ENCODE results near the gene RBMS3. TPM values are rescaled to one million over a fixed set of nuclear protein-coding genes. Genes with fewer than 3 reads are reported as not detected.

RBMS3 gene
- polyA plus RNA-seq, 4 donors, result 13.0 to 43.1 (median 15.7) TPM

DNA sequence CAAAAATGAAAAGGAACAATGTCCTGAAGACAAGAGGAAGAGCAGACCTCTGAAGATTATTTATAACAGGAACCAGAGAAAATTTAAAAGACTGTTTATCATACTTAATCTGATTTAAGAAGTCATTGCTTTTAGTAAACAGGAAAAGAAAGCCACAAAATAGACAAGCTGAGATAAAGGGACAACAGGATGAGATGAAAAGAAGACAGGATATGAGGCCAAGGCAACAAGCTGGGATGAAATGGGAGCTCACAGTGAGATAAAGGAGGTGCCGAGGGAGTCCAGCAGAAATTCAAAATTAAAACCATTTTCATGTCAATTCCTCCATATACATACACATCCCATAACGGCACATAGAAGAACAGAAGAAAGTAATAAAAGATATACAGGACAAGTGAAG lies 277.0 kb downstream of the RBMS3 start:
- DNase-seq (ENCODE audit: low read depth in 4 of 4, low spot score in 3 of 4), result no peak

DNA sequence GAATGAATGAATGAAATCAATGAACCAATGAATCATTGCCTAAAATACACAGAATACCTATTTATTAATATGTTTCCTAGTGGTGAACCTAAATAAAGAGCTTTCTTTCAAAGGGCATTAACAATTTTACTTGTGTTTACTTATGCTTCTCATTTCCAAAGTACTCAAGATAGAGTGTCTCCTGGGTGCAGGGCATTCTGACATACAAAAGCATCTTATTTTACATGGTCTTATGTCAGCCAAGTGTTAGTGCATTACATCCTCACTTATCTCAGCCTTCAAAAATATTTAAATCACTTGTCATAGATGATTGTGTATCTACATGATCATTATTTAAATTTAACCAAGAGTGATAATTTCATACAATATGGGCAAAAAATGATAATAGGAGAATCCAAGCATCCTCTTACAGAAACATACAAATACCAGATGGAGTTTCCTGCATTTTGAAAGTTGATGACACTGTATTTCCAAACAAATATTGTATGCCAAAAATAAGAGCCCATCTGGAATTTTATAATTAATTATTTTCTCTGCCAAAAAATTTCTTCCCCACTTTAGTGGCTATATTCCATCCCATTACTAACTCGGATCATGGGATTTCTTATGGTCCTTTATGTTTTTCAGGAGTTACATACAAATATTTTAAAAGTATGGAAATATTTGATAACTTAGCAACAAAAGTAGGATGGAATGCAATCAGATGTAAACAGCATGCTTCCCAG lies 279.0 kb downstream of the RBMS3 start:
- DNase-seq (ENCODE audit: low read depth in 4 of 4, low spot score in 3 of 4), result no peak

DNA sequence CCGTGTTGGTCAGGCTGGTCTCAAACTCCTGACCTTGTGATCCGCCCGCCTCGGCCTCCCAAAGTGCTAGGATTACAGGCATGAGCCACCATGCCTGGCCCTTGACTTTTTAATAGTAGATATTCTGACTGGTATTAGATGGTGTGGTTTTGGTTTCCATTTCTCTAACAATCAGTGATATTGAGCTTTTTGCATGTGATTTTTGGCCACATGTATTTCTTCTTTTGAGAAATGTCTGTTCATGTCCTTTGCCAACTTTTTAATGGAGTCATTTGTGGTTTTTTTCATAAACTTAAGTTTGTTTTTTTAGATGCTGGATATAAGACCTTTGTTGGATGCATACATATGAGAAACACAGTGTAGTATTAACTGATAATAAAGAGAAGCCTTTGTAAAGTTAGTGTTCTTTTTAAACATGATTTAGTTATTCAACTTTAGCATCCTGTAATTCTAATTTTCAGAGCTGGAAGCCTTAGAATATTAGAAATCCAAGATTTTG lies 280.8 kb downstream of the RBMS3 start:
- no peak for DNase-seq (ENCODE audit: low read depth in 4 of 4, low spot score in 3 of 4)

DNA sequence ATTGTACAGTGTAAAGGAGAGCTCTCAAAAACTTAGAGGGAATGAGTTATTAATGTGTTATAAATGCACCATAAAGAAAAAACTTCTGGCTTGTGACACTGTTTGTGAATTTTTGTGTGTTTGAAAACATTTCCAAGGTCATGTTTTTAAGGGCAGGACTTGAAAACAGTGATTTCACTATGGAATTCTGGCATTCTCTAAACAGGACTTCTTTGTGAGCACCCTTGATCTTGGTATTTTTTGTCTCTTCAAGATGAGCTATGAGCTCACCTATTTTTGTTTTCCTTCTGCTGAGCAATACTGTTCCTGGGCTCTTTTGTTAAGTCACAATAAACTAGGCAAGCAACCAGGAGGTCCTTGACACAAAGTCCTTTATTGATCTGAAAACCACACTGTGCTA lies 284.4 kb downstream of the RBMS3 start:
- DNase-seq (ENCODE audit: low read depth in 4 of 4, low spot score in 3 of 4), result no peak

DNA sequence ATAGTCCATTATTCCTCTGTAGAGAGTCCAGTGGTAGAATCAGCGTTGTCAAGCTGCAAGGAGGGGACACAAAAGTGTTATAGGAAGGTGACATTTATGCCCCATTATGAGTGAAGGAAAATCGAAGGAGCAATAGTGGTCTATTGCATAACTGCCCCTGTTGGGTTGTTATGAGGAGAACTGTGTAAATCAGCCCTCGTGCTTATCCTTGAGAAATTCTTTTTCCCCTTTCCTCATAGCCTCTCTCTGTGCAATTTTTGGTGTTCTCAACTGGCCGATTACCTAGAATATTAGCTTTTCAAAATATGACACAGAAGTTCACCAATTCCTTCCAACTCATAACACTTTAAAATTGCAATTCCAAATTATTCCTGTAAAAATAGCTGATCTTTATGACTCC lies 286.6 kb downstream of the RBMS3 start:
- no peak for DNase-seq (ENCODE audit: low read depth in 4 of 4, low spot score in 3 of 4)

DNA sequence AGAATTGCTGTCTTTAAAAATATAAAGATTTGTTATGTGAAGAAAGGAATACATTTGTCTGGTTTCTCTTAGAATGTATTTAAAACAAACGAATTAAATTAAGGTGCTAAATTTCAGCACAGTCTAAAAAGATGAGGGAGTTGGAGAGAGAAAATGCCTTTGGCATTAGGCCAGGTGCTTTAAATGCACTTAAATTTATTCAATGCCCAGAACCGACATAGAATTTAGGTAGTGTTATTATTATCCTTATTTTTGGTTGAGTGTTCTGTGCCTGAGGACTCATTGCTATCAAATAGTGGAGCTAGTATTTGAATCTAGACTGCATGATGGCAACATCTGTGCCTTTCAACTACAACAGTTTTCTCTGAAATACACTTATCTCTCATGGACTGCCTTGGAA lies 287.5 kb downstream of the RBMS3 start:
- no peak for DNase-seq (ENCODE audit: low read depth in 4 of 4, low spot score in 3 of 4)

DNA sequence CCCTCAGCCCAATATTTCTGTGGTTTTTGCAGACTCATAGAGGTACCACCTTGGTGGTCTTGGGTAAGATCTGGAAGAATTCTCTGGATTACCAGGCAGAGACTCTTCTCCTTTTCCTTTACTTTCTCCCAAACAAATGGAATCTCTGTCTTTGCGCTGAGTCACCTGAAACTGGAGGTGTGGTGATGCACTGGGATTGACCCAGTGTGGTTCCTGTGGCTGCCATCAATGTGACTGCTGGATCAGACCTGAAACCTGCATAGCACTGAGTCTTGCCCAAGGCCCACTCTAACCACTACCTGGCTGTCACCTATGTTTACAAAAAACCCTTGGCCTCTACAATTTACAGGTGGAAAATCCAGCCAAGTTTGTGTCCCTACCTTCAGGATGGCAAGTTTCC lies 295.3 kb downstream of the RBMS3 start:
- DNase-seq (ENCODE audit: low read depth in 4 of 4, low spot score in 3 of 4), result no peak

DNA sequence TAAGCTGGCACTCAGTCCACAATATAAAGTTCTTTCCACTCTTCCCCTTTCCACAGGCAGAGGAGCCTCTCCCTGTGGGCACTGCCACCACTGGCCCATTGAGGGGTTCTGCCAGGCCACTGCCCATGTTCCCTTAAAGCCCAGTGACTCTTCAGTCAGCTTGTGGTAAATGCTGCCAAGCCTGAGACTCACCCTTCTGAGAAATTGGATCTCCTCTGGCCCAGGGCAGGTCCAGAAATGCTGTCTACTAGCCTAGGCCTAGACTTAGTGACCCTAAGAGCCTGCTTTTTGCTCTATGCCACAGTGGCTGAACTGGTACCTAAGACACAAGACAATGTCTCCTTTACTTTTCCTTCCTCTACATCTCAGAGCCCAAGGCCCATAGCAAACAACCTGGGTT lies 295.8 kb downstream of the RBMS3 start:
- DNase-seq (ENCODE audit: low read depth in 4 of 4, low spot score in 3 of 4), result no peak

DNA sequence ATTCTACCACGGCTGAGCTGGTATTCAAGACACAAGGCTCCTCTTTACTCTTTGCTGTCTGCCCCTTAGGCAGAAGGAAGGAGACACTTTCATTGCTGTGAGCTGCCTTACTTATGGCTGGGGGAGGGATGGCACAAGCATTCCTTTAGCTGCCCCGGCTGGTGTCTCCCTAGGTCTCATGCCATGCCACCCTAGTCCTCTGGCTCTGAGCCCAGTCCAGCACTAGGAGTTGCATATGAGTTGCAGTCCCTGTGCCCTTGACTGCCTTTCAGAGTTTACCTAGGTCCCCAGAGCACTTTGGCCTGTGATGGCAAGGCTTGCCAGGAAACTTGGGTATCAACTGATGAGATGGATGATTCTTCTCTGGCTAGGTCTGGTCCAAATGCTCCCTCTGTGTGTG lies 296.4 kb downstream of the RBMS3 start:
- DNase-seq (ENCODE audit: low read depth in 4 of 4, low spot score in 3 of 4), result no peak

DNA sequence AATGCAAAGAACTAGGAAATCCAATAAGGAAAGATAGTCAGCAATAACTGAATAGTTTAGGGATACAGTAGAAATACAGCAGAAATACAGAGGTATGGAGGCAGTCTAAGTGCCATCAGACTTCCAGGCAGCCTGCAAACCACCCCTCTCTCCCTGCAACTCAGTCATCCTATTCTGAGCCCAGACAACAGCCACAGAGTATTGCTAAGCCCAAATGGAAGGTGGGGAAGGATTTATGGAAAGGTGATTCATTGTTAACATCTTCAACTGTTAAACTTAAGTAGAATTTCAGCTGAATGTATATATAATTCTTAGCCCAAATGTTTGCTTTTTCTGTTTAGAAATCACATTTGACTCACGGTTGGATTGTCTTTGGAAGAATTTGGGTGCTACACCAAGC lies 300.4 kb downstream of the RBMS3 start:
- DNase-seq (ENCODE audit: low read depth in 4 of 4, low spot score in 3 of 4), result no peak

DNA sequence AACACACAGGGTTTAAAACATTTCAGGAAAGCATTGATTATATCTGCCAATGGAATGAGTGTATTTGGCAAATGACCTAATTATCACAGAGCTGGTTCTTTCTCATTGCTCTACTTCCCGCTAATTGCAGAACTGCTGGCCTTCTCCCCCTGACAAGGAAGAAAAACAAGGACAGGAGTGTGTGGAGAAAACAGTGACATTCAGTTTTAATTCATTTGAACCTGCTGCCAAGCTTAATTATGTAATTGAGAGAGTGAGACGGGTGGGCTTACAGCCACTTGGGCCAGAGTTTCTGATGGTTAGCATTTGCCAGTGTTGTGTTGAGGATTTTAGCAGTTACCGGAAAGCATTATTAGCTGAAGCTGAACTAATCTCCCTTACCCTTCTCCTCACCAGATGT lies 301.4 kb downstream of the RBMS3 start:
- no peak for DNase-seq (ENCODE audit: low read depth in 4 of 4, low spot score in 3 of 4)

DNA sequence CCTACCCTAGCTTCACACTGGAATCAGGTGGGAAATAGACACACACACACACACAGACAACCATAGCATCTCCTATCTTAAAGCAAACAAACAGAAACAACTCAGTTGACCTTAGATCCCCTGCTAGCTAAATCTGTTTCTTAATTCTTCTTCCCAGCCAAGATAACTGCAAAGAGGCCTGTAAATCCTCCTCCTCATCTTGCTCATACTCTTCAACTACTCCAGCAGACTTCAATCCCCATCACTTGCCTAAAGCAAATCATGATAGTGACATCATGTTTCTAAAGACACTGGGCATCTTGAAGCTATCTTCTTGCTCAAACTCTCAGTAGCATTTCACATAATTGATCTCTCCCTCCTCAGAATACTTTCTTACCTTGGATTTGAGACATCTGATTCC lies 303.0 kb downstream of the RBMS3 start:
- DNase-seq (ENCODE audit: low read depth in 4 of 4, low spot score in 3 of 4), result no peak

DNA sequence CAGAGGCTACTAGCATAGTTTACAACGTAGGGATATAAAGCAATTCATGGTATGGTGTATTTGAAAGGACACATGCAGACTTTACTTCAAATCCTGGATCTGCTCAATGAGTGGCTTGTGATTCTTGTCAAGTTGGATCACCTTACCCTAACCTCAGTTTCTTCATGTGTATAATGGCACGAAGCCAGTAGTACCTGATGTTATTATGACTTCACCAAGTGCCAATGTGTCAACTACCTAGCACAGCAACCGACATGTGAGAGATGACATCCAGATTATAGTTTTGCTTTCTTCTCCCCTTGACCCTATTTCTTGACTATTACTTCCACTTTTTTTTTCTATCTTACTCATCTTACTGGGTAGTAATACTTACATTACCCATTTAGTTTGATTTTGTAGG lies 304.5 kb downstream of the RBMS3 start:
- no peak for DNase-seq (ENCODE audit: low read depth in 4 of 4, low spot score in 3 of 4)

DNA sequence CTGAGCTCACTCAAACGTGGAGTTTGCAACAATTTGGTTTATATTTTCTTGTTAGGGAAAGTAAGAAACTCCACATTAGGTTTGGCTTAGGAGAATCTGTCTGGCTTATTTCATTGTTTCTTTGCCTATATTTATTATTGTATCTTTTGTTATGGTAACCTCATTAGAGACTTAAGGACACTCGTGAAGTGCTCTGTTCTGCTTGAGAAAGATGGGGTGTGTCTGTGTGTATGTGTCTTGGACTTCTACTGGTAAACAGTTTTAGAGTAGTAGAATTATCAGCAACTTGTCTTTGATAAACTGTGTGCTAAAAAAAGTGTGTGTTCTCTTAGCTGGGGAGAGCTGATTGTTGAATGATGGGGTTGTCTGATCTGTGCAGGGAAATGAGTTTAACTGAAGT lies 306.5 kb downstream of the RBMS3 start:
- no peak for DNase-seq (ENCODE audit: low read depth in 4 of 4, low spot score in 3 of 4)

DNA sequence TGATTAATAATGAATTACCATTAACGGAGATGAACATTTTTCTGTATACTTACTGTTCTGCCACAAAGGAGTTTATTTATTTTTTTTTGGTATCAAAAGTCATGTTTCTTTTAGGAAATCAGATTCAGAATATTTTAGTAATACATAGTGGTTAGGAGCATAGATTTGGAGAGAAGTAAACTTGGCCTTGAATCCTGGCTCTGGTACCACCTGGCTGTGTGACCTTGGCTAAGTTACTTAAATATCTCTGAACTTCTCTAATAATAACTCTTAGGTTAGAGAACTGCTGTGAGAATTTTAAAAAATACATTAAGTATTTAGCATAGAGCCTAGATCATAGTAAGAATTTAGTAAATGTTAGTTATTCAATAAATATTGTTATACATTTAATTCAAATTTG lies 309.1 kb downstream of the RBMS3 start:
- no peak for DNase-seq (ENCODE audit: low read depth in 4 of 4, low spot score in 3 of 4)

DNA sequence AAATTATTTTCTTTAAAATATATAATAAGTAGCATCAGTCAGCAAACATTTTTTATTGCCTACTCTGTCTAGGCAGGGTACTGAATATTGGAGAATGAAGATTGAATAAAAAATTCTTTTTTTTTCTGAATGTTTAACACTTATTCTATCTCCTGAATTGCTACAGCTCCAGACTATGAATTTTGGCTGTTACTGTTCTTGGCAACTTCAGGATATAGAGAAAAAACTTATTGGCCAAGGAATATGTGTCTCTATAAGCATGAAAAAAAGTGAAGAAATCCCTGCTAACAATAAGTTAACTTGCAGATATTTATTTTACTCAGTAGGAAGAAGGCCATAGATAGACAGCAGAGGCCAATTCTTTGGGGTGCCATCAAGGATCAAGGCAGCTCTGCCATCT lies 309.6 kb downstream of the RBMS3 start:
- DNase-seq (ENCODE audit: low read depth in 4 of 4, low spot score in 3 of 4), result no peak

DNA sequence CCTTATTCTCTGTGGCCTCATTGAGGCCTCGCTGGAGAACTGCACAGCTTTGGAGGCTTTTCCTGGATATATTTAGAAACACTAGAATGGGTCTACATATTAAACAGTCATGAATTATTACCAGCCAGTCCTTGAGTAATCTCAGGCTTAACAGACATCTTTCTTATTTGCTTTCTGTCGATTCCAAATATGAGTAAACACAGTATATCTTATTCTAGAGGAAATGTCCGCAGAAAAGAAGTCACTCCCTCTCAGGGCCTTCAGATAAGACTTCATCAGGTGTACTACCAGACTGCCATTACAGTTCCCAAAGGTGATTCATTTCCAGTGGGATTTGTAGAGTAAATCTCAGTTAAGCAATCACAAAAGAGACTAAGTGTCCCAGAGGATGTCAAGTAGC lies 310.7 kb downstream of the RBMS3 start:
- DNase-seq (ENCODE audit: low read depth in 4 of 4, low spot score in 3 of 4), result no peak

DNA sequence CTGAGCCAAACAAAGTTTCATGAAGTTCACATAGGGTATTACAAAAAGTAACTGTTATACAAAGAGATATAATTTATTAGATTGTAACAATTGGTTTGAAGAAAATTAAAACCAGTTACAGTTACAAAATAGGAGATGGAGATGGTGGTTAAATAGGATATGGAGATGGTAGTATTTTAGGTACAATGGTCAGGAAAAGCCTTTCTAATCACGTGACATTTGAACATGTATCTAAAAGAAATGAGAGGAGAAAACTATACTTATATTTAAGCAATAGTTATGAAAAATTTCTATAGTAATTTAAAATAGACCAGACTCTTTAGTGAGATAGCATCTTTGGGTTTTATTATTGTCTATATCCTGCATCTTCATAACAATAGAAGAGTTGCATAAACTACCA lies 312.9 kb downstream of the RBMS3 start:
- no peak for DNase-seq (ENCODE audit: low read depth in 4 of 4, low spot score in 3 of 4)

DNA sequence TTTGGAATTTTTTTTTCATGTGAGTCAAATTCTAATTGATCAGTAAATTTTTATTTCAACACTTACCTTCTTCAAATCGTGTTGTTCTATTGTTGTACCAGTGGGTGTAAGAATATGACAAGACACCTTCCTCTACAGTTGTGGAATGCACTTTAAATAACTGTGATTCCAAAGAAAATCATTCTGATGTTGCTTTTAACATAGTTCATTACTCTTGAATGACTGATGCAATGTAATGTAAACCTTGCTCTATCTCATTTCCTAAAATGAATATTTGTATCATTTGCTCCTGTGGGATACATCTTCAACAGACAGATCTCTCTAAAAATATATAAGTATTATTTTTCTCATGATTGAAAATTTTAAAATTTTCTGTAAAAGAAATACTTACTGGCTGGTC lies 313.4 kb downstream of the RBMS3 start:
- DNase-seq (ENCODE audit: low read depth in 4 of 4, low spot score in 3 of 4), result no peak

DNA sequence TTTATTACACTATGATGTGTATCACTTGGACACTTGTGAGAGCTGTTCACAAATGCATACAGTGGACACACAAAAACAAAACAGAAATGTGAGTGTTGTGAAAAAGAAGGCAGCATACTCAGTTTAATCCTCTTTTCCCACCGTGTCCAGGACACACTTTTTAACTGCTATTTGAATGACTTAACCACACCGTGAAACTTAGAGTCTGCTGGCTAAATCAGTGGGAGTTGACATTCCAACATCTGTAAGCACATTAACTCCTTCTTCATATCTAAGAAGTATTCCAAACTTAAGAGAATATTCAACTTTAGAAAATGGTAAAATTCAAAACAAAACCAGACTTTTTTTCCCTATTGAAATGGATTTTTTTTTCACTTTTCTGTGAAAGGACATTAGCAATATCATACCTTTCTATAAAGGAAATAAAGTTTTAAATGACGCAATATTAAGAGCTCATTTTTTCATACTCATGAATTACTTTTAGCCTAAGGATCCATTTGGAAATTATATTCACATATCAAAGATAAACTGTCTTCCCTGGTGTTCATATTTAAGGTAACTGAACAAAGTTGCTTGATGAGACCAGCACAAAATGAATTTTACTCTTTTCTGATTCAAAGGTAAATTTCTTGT lies 316.6 kb downstream of the RBMS3 start:
- DNase-seq (ENCODE audit: low read depth in 4 of 4, low spot score in 3 of 4), result no peak

DNA sequence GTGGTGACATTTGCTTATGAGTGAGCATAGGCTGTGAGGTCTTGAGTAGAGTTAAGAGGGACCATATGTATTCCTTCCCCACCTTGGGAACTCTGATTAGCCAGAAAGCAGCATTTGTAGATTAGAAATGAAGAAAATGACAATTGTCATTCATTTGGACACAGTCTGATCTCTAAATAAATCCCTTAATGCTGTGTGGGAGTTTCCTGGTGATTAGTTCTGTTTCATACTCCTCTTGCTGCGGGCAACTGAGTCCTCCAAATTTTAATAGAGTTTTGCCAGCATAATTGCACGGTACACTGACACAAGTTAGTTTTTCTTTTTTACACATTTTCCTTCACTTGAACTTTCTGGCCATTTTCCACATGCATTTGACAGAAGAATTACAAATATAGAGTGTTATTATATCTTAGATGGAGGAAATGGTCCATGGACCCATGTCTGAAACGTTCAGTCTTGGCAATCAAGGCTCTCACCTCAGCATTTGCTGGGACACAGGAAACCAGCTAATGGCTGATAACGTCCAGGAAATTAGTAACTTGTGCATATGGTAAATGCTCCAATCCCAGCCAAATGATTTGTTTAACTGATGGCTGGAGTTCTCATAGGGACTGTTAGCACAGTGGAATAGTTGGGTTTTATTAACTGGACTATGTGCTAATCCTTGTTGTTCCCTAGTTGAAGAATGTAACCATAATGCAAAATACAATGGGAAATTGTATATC lies 321.2 kb downstream of the RBMS3 start:
- DNase-seq (ENCODE audit: low read depth in 4 of 4, low spot score in 3 of 4), result no peak

DNA sequence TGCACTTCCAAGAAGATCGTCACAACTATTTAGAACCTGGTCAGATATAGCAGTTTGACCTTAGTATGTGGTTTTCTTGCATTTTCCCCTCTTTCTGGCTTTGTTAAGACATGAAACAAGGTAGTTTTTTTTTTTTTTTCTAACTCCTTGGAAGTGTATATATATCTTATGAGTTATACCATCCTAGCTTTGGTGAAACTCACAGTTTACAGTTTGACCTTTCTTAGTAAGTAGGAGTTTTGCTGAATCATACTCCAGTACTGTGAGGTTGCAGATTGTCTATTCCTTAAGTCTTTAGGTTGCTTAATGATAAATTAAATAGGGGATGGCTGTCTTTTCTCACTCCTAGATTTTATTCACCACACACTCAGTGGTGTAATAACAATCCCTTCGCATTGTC lies 325.0 kb downstream of the RBMS3 start:
- no peak for DNase-seq (ENCODE audit: low read depth in 4 of 4, low spot score in 3 of 4)
